ENCODE results near the gene LRP1. TPM values are rescaled to one million over a fixed set of nuclear protein-coding genes. Genes with fewer than 3 reads are reported as not detected.

The LRP1 gene
- total RNA-seq, 4 donors from 2014 or later = 185 to 292 (median 216) TPM

GRCh38 chr12:57226588-57227314, 98.5 kb downstream of the LRP1 start:
- H3K9me3 ChIP-seq = no peaks in the 10 kb centered on the region
- no peak overlapping the region for H3K4me3 ChIP-seq
- peaks cover 0 to 52% (median 14%) of the 10 kb centered on the region in 3 donors for H3K4me1 ChIP-seq
- 0 to 3% methylated on average over 3 to 13 of the region's 35 CpGs for WGBS, 2 donors (ENCODE audit: low coverage in 1 of 2)
- H3K36me3 ChIP-seq = peaks cover 0 to 9% of the 10 kb centered on the region in 2 donors
- TF ChIP-seq EP300 (IDR thresholded peaks at IDR 0.05) = no peak
- no peak for TF ChIP-seq POLR2AphosphoS5 (IDR thresholded peaks at IDR 0.05)
- TF ChIP-seq POLR2A (IDR thresholded peaks at IDR 0.05) = no peak
- TF ChIP-seq, protein P1, sequence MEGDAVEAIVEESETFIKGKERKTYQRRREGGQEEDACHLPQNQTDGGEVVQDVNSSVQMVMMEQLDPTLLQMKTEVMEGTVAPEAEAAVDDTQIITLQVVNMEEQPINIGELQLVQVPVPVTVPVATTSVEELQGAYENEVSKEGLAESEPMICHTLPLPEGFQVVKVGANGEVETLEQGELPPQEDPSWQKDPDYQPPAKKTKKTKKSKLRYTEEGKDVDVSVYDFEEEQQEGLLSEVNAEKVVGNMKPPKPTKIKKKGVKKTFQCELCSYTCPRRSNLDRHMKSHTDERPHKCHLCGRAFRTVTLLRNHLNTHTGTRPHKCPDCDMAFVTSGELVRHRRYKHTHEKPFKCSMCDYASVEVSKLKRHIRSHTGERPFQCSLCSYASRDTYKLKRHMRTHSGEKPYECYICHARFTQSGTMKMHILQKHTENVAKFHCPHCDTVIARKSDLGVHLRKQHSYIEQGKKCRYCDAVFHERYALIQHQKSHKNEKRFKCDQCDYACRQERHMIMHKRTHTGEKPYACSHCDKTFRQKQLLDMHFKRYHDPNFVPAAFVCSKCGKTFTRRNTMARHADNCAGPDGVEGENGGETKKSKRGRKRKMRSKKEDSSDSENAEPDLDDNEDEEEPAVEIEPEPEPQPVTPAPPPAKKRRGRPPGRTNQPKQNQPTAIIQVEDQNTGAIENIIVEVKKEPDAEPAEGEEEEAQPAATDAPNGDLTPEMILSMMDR (IDR thresholded peaks at IDR 0.05) = no peak
- no peak overlapping the region for H3K27ac ChIP-seq
- ATAC-seq = no peak
- H3K27me3 ChIP-seq = peaks cover 59% of the 10 kb centered on the region

DNA sequence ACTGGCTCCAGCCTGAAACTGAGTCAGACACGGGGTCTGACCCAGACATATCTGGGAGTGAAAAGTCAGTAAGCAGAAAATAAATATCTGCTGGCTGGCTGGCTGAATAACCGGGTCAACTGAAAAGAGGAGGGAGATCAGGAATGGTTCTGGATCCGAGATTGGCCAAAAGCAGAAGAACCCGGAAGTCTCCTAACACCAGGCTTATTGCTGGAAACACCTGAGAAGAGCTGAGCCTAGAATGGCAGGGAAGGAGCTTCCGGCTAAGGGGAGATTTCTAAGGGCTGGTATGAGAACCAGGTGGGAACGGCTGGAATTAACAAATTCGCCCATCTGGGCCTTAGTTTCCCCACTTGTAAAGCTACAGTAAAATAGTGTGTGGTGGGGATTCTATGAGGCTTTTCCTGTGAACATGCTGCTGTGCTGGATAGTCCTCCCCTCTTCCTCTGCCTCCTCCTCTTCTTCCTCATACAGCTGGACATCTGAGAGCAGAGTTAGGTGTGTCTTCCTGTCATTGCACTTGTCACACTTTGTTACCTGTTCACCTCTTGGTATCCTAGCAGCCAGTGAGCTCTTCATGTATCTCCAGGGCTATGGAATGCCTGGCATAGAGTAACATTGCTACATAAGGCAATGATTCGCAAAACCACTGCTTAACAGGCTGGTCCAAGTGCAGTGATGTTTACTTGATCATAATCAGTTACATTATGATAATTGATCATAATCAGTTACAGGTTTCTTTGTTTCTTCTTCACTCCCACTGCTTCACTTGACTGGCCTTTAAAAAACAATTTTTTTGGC, 99.2 kb downstream of the LRP1 start:
- ATAC-seq = no peak
- Histone ChIP-seq H3K4me1 (peaks cover 0 to 52% (median 14%) of the 10 kb centered on the region in 3 donors), H3K27me3 (peaks cover 51% of the 10 kb centered on the region), H3K36me3 (peaks cover 0 to 16% of the 10 kb centered on the region in 2 donors), H3K9me3 (no peaks in the 10 kb centered on the region), H3K27ac (no peak overlapping the region), H3K4me3 (no peak overlapping the region)
- WGBS, 2 donors (ENCODE audit: low coverage in 1 of 2) = 71 to 77% methylated on average over 5 to 6 of the region's 8 CpGs
- TF ChIP-seq POLR2AphosphoS5 (IDR thresholded peaks at IDR 0.05) = no peak
- no peak for TF ChIP-seq EP300 (IDR thresholded peaks at IDR 0.05)
- TF ChIP-seq POLR2A (IDR thresholded peaks at IDR 0.05) = no peak
- TF ChIP-seq, protein P1 (IDR thresholded peaks at IDR 0.05) = no peak

GRCh38 chr12:57229046-57229633, 100.9 kb downstream of the LRP1 start:
- peak overlapping the region in 2 of 4 donors; percentile 74 to 77 for H3K27ac ChIP-seq
- 8 to 67% methylated on average over 1 to 9 of the region's 9 CpGs for WGBS, 2 donors (ENCODE audit: low coverage in 1 of 2)
- ATAC-seq = no peak

GRCh38 chr12:57229634-57230380, 101.5 kb downstream of the LRP1 start, which contains the start of gene SHMT2:
Gene SHMT2 (plus strand): TSS chr12:57229711. CDS start chr12:57229779, 68 bp downstream.
- peaks cover 43% of the 10 kb centered on the region for H3K27me3 ChIP-seq
- TF ChIP-seq, protein P1 (IDR thresholded peaks at IDR 0.05) = peak in 1 of 4 experiments; percentile 42
- peak; percentile 14 for TF ChIP-seq POLR2AphosphoS5 (IDR thresholded peaks at IDR 0.05)
- peak in 1 of 2 donors; percentile 24 for TF ChIP-seq POLR2A (IDR thresholded peaks at IDR 0.05)
- no peak for TF ChIP-seq EP300 (IDR thresholded peaks at IDR 0.05)
- 1% methylated on average over 19 of the region's 42 CpGs; no CpG with 5 or more reads in 1 of the 2 donors for WGBS, 2 donors (ENCODE audit: low coverage in 1 of 2)
- H3K4me1 ChIP-seq = peaks cover 0 to 53% (median 14%) of the 10 kb centered on the region in 3 donors
- H3K9me3 ChIP-seq = no peaks in the 10 kb centered on the region
- peak within 1 kb of the TSS; percentile 61 to 70 for H3K4me3 ChIP-seq
- ATAC-seq = peak; percentile 84
- peaks cover 0 to 39% of the 10 kb centered on the region in 2 donors for H3K36me3 ChIP-seq
- H3K27ac ChIP-seq = peak within 1 kb of the TSS in 3 of 4 donors; percentile 53 to 77 (median 74)

More at GRCh38 chr12:57229046-57229633, 100.9 kb downstream of the LRP1 start:
- H3K4me1 ChIP-seq = peaks cover 0 to 52% (median 14%) of the 10 kb centered on the region in 3 donors
- no peaks in the 10 kb centered on the region for H3K9me3 ChIP-seq
- peak overlapping the region; percentile 61 to 70 for H3K4me3 ChIP-seq
- H3K36me3 ChIP-seq = peaks cover 0 to 32% of the 10 kb centered on the region in 2 donors
- TF ChIP-seq, protein P1 (IDR thresholded peaks at IDR 0.05) = peak in 2 of 4 experiments; percentile 37 to 43
- no peak for TF ChIP-seq POLR2A (IDR thresholded peaks at IDR 0.05)
- peaks cover 44% of the 10 kb centered on the region for H3K27me3 ChIP-seq

Measured in gastroesophageal sphincter (tissue), 4 donors.